HG03097 (cell line): ENCODE data around the gene SKIDA1.

Experiments used
- ATAC-seq: cut with Tn5 transposase; IDR thresholded peaks from one replicate; pipeline ENCODE4 v1.9.1; 2021; ENCODE audit not compliant: unreplicated experiment, low FRiP score

SKIDA1 gene

GRCh38 chr10:21529032-21529910 lies 3.8 kb upstream of the SKIDA1 start:
- no peak for ATAC-seq

GRCh38 chr10:21528236-21529031 lies 3.0 kb upstream of the SKIDA1 start:
- ATAC-seq = no peak

- ATAC-seq = no peak
Measured at GRCh38 chr10:21527598-21528235, 2.2 kb upstream of the SKIDA1 start.

- no peak for ATAC-seq
Measured at GRCh38 chr10:21526860-21527597, 1.5 kb upstream of the SKIDA1 start.

GRCh38 chr10:21526188-21526859 lies 842 bp upstream of the SKIDA1 start:
- ATAC-seq = peak; percentile 34

GRCh38 chr10:21524526-21525366 lies 736 bp downstream of the SKIDA1 start:
- ATAC-seq = no peak

- ATAC-seq = no peak
Measured at GRCh38 chr10:21524131-21524525, 1.4 kb downstream of the SKIDA1 start.

- no peak for ATAC-seq
Measured at GRCh38 chr10:21523557-21524008, 1.9 kb downstream of the SKIDA1 start.

- no peak for ATAC-seq
Measured at GRCh38 chr10:21522631-21523406, 2.7 kb downstream of the SKIDA1 start.

- ATAC-seq = no peak
Measured at GRCh38 chr10:21521751-21522533, 3.5 kb downstream of the SKIDA1 start.

GRCh38 chr10:21520949-21521348 lies 4.5 kb downstream of the SKIDA1 start:
- no peak for ATAC-seq

GRCh38 chr10:21520509-21520908 lies 5.0 kb downstream of the SKIDA1 start:
- ATAC-seq = no peak

- no peak for ATAC-seq
Measured at GRCh38 chr10:21519941-21520436, 5.5 kb downstream of the SKIDA1 start.

- no peak for ATAC-seq
Measured at GRCh38 chr10:21519397-21519933, 6.0 kb downstream of the SKIDA1 start.

- ATAC-seq = no peak
Measured at GRCh38 chr10:21518641-21519396, 6.7 kb downstream of the SKIDA1 start.

GRCh38 chr10:21518149-21518640 lies 7.3 kb downstream of the SKIDA1 start:
- no peak for ATAC-seq
